ENCODE results near the gene HP1BP3. TPM values are rescaled to one million over a fixed set of nuclear protein-coding genes. Genes with fewer than 3 reads are reported as not detected.

The HP1BP3 gene
- total and polyA plus RNA-seq, 10 donors = 47.3 to 272 (median 195) TPM

- 60 to 70% (median 65%) methylated on average over 9 of the region's 9 CpGs for WGBS, 5 donors
Measured at GRCh38 chr1:20728371-20729154, 58.5 kb downstream of the HP1BP3 start.

GRCh38 chr1:20727746-20728316, 59.3 kb downstream of the HP1BP3 start:
- Histone ChIP-seq H3K27me3 (replicated peaks in 1 of 7) (peaks cover 0 to 51% (median 27%) of the 10 kb centered on the region in 7 donors), H3K9me3 (no peaks in the 10 kb centered on the region), H3K4me3 (no peak overlapping the region), H3K36me3 (no peaks in the 10 kb centered on the region), H3K4me1 (peaks cover 4 to 31% (median 19%) of the 10 kb centered on the region in 6 donors), H3K27ac (no peak overlapping the region)
- TF ChIP-seq POLR2A (IDR thresholded peaks at IDR 0.05) (no peak), CTCF (IDR thresholded peaks at IDR 0.05 in 8 of 11, conservative IDR thresholded peaks at IDR 0.05 in 3 of 11) (no peak), POLR2AphosphoS5 (IDR thresholded peaks at IDR 0.05) (no peak)
- DNase-seq = no peak
- 41 to 56% (median 54%) methylated on average over 9 to 13 of the region's 13 CpGs for WGBS, 5 donors
- intact Hi-C loops (cut with DNase I; ENCODE audit: low total_unique reads) = no loop called here

More at GRCh38 chr1:20728371-20729154, 58.5 kb downstream of the HP1BP3 start:
- no peak for DNase-seq
- H3K4me1 ChIP-seq = peaks cover 4 to 38% (median 26%) of the 10 kb centered on the region in 6 donors
- no peak overlapping the region for H3K4me3 ChIP-seq
- no peaks in the 10 kb centered on the region for H3K9me3 ChIP-seq
- H3K27ac ChIP-seq = no peak overlapping the region
- intact Hi-C loops (cut with DNase I; ENCODE audit: low total_unique reads) = no loop called here
- TF ChIP-seq POLR2A (IDR thresholded peaks at IDR 0.05) (no peak), POLR2AphosphoS5 (IDR thresholded peaks at IDR 0.05) (no peak), CTCF (IDR thresholded peaks at IDR 0.05 in 8 of 11, conservative IDR thresholded peaks at IDR 0.05 in 3 of 11) (no peak)
- H3K27me3 ChIP-seq (replicated peaks in 1 of 7) = peaks cover 0 to 58% (median 28%) of the 10 kb centered on the region in 7 donors
- no peaks in the 10 kb centered on the region for H3K36me3 ChIP-seq

DNA sequence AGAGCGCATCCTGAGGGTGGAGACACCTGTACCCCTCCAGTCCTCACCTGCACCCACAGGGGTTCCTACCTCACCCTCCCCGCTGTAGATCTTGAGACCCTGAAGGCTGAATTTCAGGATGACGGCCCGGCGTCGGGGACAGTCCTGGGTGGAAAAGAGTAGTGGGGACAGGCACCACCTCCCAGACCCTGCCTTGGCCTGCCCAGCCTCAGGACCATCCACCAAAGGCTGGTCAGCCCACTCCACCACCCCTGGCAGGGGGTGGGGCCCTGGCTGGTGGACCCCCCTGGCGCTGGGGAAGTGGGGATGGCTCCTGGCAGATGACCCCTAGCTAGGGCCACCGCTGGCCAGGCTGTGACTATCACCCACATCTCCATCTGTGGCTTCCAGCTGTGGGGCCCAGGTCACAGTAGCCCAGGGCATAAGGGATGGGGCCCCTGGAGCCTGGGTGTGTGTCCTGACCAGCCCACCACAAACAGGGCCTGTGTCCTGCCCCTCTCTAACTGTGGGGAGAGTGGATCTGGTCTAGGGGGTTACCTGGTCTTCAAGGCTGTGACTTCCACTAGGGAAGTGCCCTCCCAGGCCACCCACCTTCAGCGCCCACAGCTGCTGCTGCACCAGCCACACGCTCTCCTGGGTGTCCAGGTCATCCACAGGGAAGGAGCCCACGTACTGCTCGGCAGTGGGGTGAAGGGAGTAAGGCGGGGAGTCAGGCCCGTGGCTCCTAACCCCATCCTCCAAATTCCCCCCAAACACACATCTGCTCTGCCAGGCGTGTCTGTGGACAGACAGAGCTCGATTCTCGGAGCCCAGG, 60.0 kb downstream of the HP1BP3 start:
- no peak overlapping the region for H3K4me3 ChIP-seq
- peaks cover under 1 to 24% (median 12%) of the 10 kb centered on the region in 6 donors for H3K4me1 ChIP-seq
- TF ChIP-seq POLR2A (IDR thresholded peaks at IDR 0.05) (no peak), POLR2AphosphoS5 (IDR thresholded peaks at IDR 0.05) (no peak), CTCF (IDR thresholded peaks at IDR 0.05 in 8 of 11, conservative IDR thresholded peaks at IDR 0.05 in 3 of 11) (no peak)
- H3K27me3 ChIP-seq (replicated peaks in 1 of 7) = peaks cover 0 to 44% (median 20%) of the 10 kb centered on the region in 7 donors
- no peaks in the 10 kb centered on the region for H3K36me3 ChIP-seq
- 81 to 100% (median 89%) methylated on average over 5 to 17 of the region's 17 CpGs for WGBS, 5 donors
- DNase-seq = no peak
- H3K27ac ChIP-seq = no peak overlapping the region
- intact Hi-C loops (cut with DNase I; ENCODE audit: low total_unique reads) = no loop called here
- H3K9me3 ChIP-seq = no peaks in the 10 kb centered on the region
